ENCODE measurements around the gene ACP7.

ACP7 gene

DNA sequence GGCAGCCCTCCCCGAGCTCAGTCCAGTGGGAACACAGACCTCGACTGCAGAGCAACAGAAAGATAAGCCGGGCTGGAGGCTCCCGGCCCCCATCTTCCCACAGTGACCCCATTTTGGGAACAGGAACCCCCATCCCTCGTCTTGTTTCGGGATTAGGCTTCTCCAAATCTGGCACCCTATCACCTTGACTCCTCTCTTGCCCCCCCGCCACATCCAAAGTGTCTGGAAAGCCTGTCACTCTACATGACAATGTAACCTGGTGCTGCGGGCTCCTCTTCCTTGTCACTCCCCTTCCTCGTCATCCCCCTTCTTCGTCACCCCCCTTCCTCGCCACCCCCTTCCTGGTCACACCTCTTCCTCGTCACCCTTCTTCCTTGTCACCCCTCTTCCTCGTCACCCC, 51.5 kb downstream of the ACP7 start:
- TF ChIP-seq, protein P1, sequence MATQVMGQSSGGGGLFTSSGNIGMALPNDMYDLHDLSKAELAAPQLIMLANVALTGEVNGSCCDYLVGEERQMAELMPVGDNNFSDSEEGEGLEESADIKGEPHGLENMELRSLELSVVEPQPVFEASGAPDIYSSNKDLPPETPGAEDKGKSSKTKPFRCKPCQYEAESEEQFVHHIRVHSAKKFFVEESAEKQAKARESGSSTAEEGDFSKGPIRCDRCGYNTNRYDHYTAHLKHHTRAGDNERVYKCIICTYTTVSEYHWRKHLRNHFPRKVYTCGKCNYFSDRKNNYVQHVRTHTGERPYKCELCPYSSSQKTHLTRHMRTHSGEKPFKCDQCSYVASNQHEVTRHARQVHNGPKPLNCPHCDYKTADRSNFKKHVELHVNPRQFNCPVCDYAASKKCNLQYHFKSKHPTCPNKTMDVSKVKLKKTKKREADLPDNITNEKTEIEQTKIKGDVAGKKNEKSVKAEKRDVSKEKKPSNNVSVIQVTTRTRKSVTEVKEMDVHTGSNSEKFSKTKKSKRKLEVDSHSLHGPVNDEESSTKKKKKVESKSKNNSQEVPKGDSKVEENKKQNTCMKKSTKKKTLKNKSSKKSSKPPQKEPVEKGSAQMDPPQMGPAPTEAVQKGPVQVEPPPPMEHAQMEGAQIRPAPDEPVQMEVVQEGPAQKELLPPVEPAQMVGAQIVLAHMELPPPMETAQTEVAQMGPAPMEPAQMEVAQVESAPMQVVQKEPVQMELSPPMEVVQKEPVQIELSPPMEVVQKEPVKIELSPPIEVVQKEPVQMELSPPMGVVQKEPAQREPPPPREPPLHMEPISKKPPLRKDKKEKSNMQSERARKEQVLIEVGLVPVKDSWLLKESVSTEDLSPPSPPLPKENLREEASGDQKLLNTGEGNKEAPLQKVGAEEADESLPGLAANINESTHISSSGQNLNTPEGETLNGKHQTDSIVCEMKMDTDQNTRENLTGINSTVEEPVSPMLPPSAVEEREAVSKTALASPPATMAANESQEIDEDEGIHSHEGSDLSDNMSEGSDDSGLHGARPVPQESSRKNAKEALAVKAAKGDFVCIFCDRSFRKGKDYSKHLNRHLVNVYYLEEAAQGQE (IDR thresholded peaks at IDR 0.05; ENCODE audit: insufficient read depth in 1 of 2, low read depth in 2 of 2, low read length in 2 of 2): no peak
- TF ChIP-seq POLR2AphosphoS5 (IDR thresholded peaks at IDR 0.05; ENCODE audit: low read depth, low read length) (no peak), SIN3A (IDR thresholded peaks at IDR 0.05; ENCODE audit: borderline replicate concordance, insufficient read depth, low read length) (no peak), FOXP2 (optimal IDR thresholded peaks at IDR 0.05; ENCODE audit: borderline replicate concordance, extremely low read depth, extremely low read length, insufficient read depth) (no peak), TAF1 (IDR thresholded peaks at IDR 0.05; ENCODE audit: borderline replicate concordance, insufficient read depth, low read length) (no peak)

DNA sequence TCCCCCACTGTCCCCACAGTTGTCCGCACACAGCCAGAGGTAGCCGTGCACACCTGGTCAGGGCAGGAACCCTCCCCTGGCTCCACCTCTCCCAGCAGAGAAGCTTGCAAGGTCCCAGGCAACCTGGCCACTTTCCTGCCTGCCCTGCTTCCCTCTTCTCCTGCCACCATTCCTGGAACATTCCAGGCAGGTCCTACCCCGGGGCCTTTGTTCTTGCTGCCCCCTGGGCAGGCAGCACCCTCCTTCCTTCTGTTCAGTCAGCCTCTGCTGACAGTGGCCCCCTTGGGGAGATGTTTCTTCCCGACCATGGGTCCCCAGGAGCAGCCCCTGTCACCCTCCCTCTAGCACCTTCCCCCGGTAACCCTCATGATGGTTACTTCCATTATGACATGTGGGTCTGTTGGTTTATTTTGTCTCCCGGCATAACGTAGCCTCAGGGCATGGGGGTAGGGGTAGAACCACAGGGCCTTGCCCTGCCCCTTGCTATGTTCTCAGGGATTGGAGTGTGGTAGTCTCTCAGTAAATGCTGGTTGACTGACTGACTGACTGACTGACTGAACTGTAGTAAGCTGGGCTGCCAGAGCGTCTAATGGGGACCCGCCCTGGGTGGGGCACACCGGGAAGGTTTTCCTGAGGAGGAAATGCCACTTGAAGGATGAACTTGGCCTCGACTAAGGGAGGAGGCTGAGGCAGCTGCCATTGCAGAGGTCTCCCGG, 52.2 kb downstream of the ACP7 start:
- TF ChIP-seq, protein P1 (IDR thresholded peaks at IDR 0.05; ENCODE audit: insufficient read depth in 1 of 2, low read depth in 2 of 2, low read length in 2 of 2): no peak
- TF ChIP-seq FOXP2 (optimal IDR thresholded peaks at IDR 0.05; ENCODE audit: borderline replicate concordance, extremely low read depth, extremely low read length, insufficient read depth) (no peak), SIN3A (IDR thresholded peaks at IDR 0.05; ENCODE audit: borderline replicate concordance, insufficient read depth, low read length) (no peak), TAF1 (IDR thresholded peaks at IDR 0.05; ENCODE audit: borderline replicate concordance, insufficient read depth, low read length) (no peak), POLR2AphosphoS5 (IDR thresholded peaks at IDR 0.05; ENCODE audit: low read depth, low read length) (no peak)

DNA sequence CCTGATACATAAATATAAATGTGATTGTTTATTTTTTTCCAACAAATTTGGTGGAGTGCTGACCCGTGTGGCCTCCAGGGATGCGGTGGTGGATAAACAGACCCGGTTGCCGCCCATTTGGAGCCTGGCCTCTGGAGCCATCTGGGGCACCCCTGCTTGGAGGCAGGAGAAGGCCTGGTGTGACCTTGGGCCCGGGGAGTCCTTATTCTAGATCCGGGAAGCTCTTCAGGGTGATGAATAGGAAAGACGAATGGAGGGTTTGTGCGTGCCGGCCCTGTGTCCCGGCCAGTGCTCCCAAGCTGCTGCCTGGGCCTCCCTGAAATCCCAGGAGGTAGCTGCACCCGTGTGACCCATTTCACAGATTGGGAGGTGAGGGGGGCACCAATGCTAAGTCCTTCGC, 53.0 kb downstream of the ACP7 start:
- TF ChIP-seq SIN3A (IDR thresholded peaks at IDR 0.05; ENCODE audit: borderline replicate concordance, insufficient read depth, low read length) (no peak), FOXP2 (optimal IDR thresholded peaks at IDR 0.05; ENCODE audit: borderline replicate concordance, extremely low read depth, extremely low read length, insufficient read depth) (no peak), POLR2AphosphoS5 (IDR thresholded peaks at IDR 0.05; ENCODE audit: low read depth, low read length) (no peak), TAF1 (IDR thresholded peaks at IDR 0.05; ENCODE audit: borderline replicate concordance, insufficient read depth, low read length) (no peak)
- TF ChIP-seq, protein P1 (IDR thresholded peaks at IDR 0.05; ENCODE audit: insufficient read depth in 1 of 2, low read depth in 2 of 2, low read length in 2 of 2): no peak

DNA sequence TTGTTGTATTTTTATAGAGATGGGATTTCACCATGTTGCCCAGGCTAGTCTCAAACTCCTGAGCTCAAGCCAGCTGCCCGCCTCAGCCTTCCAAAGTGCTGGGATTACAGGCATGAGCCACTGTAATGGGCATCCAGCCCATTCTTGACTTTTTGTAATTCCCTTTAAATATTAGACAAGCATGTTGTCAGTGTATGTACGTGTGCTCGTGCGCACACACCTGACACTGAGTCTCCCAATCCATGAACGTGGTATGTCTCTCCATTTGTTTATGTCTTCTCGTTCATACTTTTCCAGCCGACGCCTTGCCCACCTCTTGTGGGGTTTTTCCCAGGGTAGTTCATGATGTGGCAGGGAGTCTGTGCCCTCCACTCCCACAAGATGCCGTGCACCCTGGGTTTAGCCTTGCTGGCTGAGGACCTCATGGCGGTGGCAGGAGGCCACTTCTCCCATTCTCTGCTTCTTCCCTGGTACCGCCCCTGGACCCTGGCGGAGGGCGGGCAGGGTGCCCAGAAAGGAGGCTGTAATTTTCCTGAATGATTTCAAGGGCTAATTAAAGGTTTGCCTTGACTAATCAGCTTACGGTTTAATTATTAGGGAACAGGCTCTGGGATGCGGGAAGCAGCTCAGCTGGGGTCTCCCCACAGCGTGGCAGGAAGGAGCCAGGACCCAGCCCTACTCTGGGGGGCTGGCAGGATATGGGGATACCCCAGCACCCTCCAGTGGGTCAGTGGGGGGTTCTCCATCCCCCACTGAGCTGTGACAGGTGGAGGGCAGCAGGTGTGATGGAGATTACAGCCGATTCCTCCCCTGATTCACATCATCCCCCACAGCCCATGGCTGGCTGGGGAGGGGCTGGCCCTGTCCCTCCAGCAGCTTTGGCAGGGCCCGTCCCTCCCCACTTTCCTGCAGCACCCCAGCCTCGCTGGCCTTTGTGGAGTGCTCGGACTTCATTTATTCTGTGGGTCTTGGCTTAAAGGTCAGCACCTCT, 54.3 kb downstream of the ACP7 start:
- TF ChIP-seq, protein P1 (IDR thresholded peaks at IDR 0.05; ENCODE audit: insufficient read depth in 1 of 2, low read depth in 2 of 2, low read length in 2 of 2): no peak
- no peak for TF ChIP-seq FOXP2 (optimal IDR thresholded peaks at IDR 0.05; ENCODE audit: borderline replicate concordance, extremely low read depth, extremely low read length, insufficient read depth)
- TF ChIP-seq POLR2AphosphoS5 (IDR thresholded peaks at IDR 0.05; ENCODE audit: low read depth, low read length): no peak
- no peak for TF ChIP-seq TAF1 (IDR thresholded peaks at IDR 0.05; ENCODE audit: borderline replicate concordance, insufficient read depth, low read length)
- TF ChIP-seq SIN3A (IDR thresholded peaks at IDR 0.05; ENCODE audit: borderline replicate concordance, insufficient read depth, low read length): no peak

Measured in PFSK-1 (cell line).